Endothelial cell of umbilical vein (primary cell): ENCODE results near the gene ARHGAP10. TPM values are rescaled to one million over a fixed set of nuclear protein-coding genes. Genes with fewer than 3 reads are reported as not detected.

Source experiments
- BruUV-seq: library from RNA; stranded (reverse); fragments of 400-500 nt; replicated peaks from 2 replicates; lab custom pipeline; 2021; lab: Mats Ljungman, UMichigan
- CTCF ChIA-PET: fragments of 300-600, 350-600 bp; sonication (Branson Sonifier 250); formaldehyde crosslinking; loops from one replicate; lab custom pipeline; 2021; ENCODE audit warnings: antibody characterized with exemption, inconsistent platforms; lab: Charles Lee
- POLR2A ChIA-PET: fragments of 300-600, 350-600 bp; sonication (Branson Sonifier 250); formaldehyde crosslinking; loops from one replicate; lab custom pipeline; 2021; ENCODE audit warnings: antibody characterized with exemption, inconsistent platforms; lab: Charles Lee
- DNase-seq: peaks from one replicate; pipeline ENCODE4 v3.0.0-alpha.2; 2011; ENCODE audit warnings: low read depth, low spot score
- FAIRE-seq: peaks from 2 replicates; lab custom pipeline; 2011; peaks lifted over from hg19 to GRCh38; lab: Jason Lieb, UNC
- H2AFZ ChIP-seq: 2 replicates; pipeline ENCODE4 v1.6.0; 2012; ENCODE audit warnings: low read depth, low read length, control low read depth, inconsistent platforms
- H3K27ac ChIP-seq: 2 replicates; pipeline ENCODE4 v1.5.1; 2011; ENCODE audit warnings: low read depth, mild to moderate bottlenecking, control low read depth, low read length, moderate library complexity; ENCODE audit not compliant: insufficient read depth
- H3K27me3 ChIP-seq, 2 experiments: 2 replicates each; pipeline versions ENCODE4 v1.6.0 to v1.6.1; 2011; ENCODE audit warnings: low read length in 2 of 2, mixed read lengths in 1 of 2; ENCODE audit not compliant: control insufficient read depth in 2 of 2, insufficient read depth in 2 of 2
- H3K36me3 ChIP-seq, 2 experiments: 2 replicates in 1 of 2; 3 replicates in 1 of 2; pipeline ENCODE4 v1.5.1; 2011; ENCODE audit warnings: low read length in 2 of 2, mild to moderate bottlenecking in 1 of 2, moderate library complexity in 1 of 2; ENCODE audit not compliant: control insufficient read depth in 2 of 2, insufficient read depth in 2 of 2; ENCODE audit errors: extremely low read depth in 1 of 2
- H3K4me1 ChIP-seq: 3 replicates; pipeline ENCODE4 v1.5.1; 2011; ENCODE audit warnings: mild to moderate bottlenecking, low read length; ENCODE audit not compliant: control insufficient read depth, insufficient read depth; ENCODE audit errors: extremely low read depth
- H3K4me2 ChIP-seq: 2 replicates; pipeline ENCODE4 v1.6.1; 2011; ENCODE audit warnings: low read length, control low read depth, mixed read lengths; ENCODE audit not compliant: insufficient read depth
- H3K4me3 ChIP-seq, 3 experiments: fragments of 200-600 bp in 1 of 3; sonication (generic), shearing (Covaris generic) in 1 of 3; replicated peaks in 1 of 3; 2 replicates each; pipeline ENCODE4 v1.5.1; 2011 to 2016; ENCODE audit warnings: control low read depth in 3 of 3, low read length in 3 of 3, mild to moderate bottlenecking in 2 of 3, inconsistent platforms in 1 of 3, low read depth in 1 of 3, moderate library complexity in 1 of 3; ENCODE audit not compliant: insufficient read depth in 1 of 3
- H3K79me2 ChIP-seq: 2 replicates; pipeline ENCODE4 v1.6.0; 2012; ENCODE audit warnings: low read length, inconsistent platforms; ENCODE audit not compliant: control insufficient read depth, insufficient read depth
- H3K9ac ChIP-seq: replicated peaks from 2 replicates; pipeline ENCODE3; 2011; ENCODE audit warnings: low read length, control low read depth; ENCODE audit not compliant: insufficient read depth; ENCODE audit errors: extremely low read depth
- H3K9me1 ChIP-seq: replicated peaks from 3 replicates; pipeline ENCODE4 v1.6.0; 2011; ENCODE audit warnings: mild to moderate bottlenecking, low read length; ENCODE audit not compliant: control insufficient read depth, insufficient read depth; ENCODE audit errors: extremely low read depth
- H3K9me3 ChIP-seq: replicated peaks from 2 replicates; pipeline ENCODE4 v1.5.1; 2012; ENCODE audit warnings: low read length, inconsistent platforms; ENCODE audit not compliant: control insufficient read depth, insufficient read depth
- H4K20me1 ChIP-seq: replicated peaks from 2 replicates; pipeline ENCODE3; 2011; ENCODE audit warnings: mild to moderate bottlenecking, low read length; ENCODE audit not compliant: control insufficient read depth, insufficient read depth; ENCODE audit errors: extremely low read depth
- CTCF ChIP-seq, 2 donors: IDR thresholded peaks; 1 replicate in 1 of 2; 2 replicates in 1 of 2; pipeline ENCODE4 v1.5.1; 2011; ENCODE audit warnings: low read length in 2 of 2, mild to moderate bottlenecking in 2 of 2, moderate library complexity in 2 of 2, control low read depth in 1 of 2, inconsistent platforms in 1 of 2, low read depth in 1 of 2; ENCODE audit not compliant: insufficient read depth in 1 of 2; ENCODE audit errors: extremely low read depth in 1 of 2
- EZH2 ChIP-seq: IDR thresholded peaks from 2 replicates; pipeline ENCODE4 v1.6.1; 2012; ENCODE audit warnings: borderline replicate concordance, low read depth, mild to moderate bottlenecking, moderate library complexity, low read length, inconsistent platforms; ENCODE audit not compliant: severe bottlenecking
- FOS ChIP-seq: IDR thresholded peaks from 2 replicates; pipeline ENCODE4 v1.6.1; 2011; ENCODE audit warnings: mild to moderate bottlenecking, low read length, moderate library complexity, borderline replicate concordance; ENCODE audit not compliant: insufficient read depth
- GATA2 ChIP-seq: IDR thresholded peaks from 2 replicates; pipeline ENCODE4 v1.7.0; 2011; ENCODE audit warnings: low read depth, mild to moderate bottlenecking, moderate library complexity, mixed read lengths, low read length; ENCODE audit not compliant: insufficient read length, insufficient read depth
- JUN ChIP-seq: IDR thresholded peaks from 2 replicates; pipeline ENCODE4 v1.6.1; 2011; ENCODE audit warnings: borderline replicate concordance, low read depth; ENCODE audit not compliant: insufficient read length, insufficient read depth
- MAX ChIP-seq: IDR thresholded peaks from 2 replicates; pipeline ENCODE4 v1.6.1; 2011; ENCODE audit not compliant: insufficient read depth, insufficient read length
- MYC ChIP-seq: IDR thresholded peaks from one replicate; pipeline ENCODE4 v1.6.1; 2011; ENCODE audit warnings: mild to moderate bottlenecking, low read depth, low read length
- POLR2A ChIP-seq: IDR thresholded peaks from 2 replicates; pipeline ENCODE4 v1.6.1; 2012; ENCODE audit warnings: low read depth, mild to moderate bottlenecking, control low read depth, low read length
- POLR2AphosphoS5 ChIP-seq: IDR thresholded peaks from 2 replicates; pipeline ENCODE4 v1.6.1; 2012; ENCODE audit warnings: low read depth, mild to moderate bottlenecking, control low read depth, low read length, moderate library complexity; ENCODE audit not compliant: insufficient read depth
- dilution Hi-C: fragments of 300-500 bp; cut with MboI; formaldehyde crosslinking; loops from one replicate; pipeline ENCODE4 v1.15.0; 2019; ENCODE audit warnings: low sequenced_read_pairs; ENCODE audit not compliant: extremely low pct_ligation_motif_present
- intact Hi-C: fragments of 100-400 bp; cut with micrococcal nuclease; formaldehyde crosslinking; loops from one replicate; pipeline ENCODE4 v1.10.0; 2022
- polyA plus RNA-seq, 4 experiments: library from polyadenylated mRNA; depleted of rRNA in 3 of 4; stranded (reverse) in 3 of 4; unstranded in 1 of 4; fragments of >200 nt; gene quantifications; 2 replicates each; pipeline versions ENCODE4 v1.2.1 to v1.2.3, GENCODE V29; 2011 to 2012; ENCODE audit warnings: missing spikeins in 1 of 4
- total RNA-seq: library from RNA; stranded (reverse); gene quantifications from 2 replicates; pipeline ENCODE4 v1.2.3, GENCODE V29; 2021

ARHGAP10 gene
- total and polyA plus RNA-seq, 2 donors (not counting 3 experiments of a cell fraction or from before 2014, with no cell fraction given) = 20.4 to 36.7 TPM

GRCh38 chr4:147909225-147909624 is 177.3 kb downstream of the ARHGAP10 start:
- H3K9me3 ChIP-seq = no peaks in the 10 kb centered on the region
- no peak overlapping the region for H3K4me3 ChIP-seq
- DNase-seq (no peak), FAIRE-seq (no peak)
- no peaks in the 10 kb centered on the region for H3K27me3 ChIP-seq
- no TSS peak for BruUV-seq
- H4K20me1 ChIP-seq = peaks cover 2% of the 10 kb centered on the region
- peaks cover 0 to 2% of the 10 kb centered on the region in 2 experiments for H3K36me3 ChIP-seq
- no peaks in the 10 kb centered on the region for H3K4me1 ChIP-seq
- CTCF ChIA-PET = interaction anchor here (1.3 to 1.6 kb wide), 3 partner anchors 18 to 538 kb away, joined by 3 to 5 read pairs (median 3); no protein-coding TSS in a partner anchor
- H3K79me2 ChIP-seq = no peaks in the 10 kb centered on the region
- no peak overlapping the region for H3K9ac ChIP-seq
- dilution Hi-C loops = no loop called here
- POLR2A ChIA-PET = no interaction called here
- TF ChIP-seq MYC (no peak), FOS (no peak), CTCF (IDR thresholded peaks at IDR 0.05; ENCODE audit: extremely low read depth in 1 of 2, insufficient read depth in 1 of 2, low read depth in 1 of 2, low read length in 2 of 2) (no peak), JUN (no peak), MAX (no peak), POLR2A (no peak), EZH2 (no peak), POLR2AphosphoS5 (no peak), GATA2 (no peak)
- H2AFZ ChIP-seq = no peak overlapping the region
- H3K4me2 ChIP-seq = no peak overlapping the region
- H3K9me1 ChIP-seq = no peaks in the 10 kb centered on the region
- intact Hi-C loops = no loop called here
- H3K27ac ChIP-seq = no peak overlapping the region
